Measurements from ENCODE around the gene REL. TPM values are rescaled to one million over a fixed set of nuclear protein-coding genes. Genes with fewer than 3 reads are reported as not detected.

REL gene
- total and polyA plus RNA-seq, 2 of the 4 experiments (the other 2 are of a cell fraction): 1.3 to 4.3 TPM

- Histone ChIP-seq H3K23ac (ENCODE audit: low read depth, low read length) (no peak overlapping the region), H3K18ac (ENCODE audit: low read depth, low read length) (peak overlapping the region; percentile 31; the same call in 1 of the 2 replicates), H3K9ac (ENCODE audit: low read depth, low read length) (no peak overlapping the region), H3K79me1 (ENCODE audit: low read depth in 1 of 2, low read length in 2 of 2) (no peaks in the 10 kb centered on the region), H3K14ac (replicated peaks; ENCODE audit: low read depth, low read length) (no peak overlapping the region; the same call in 1 of the 2 replicates), H3K4me1 (ENCODE audit: control insufficient read depth, insufficient read depth, low read length) (peaks cover 6% of the 10 kb centered on the region), H4K20me1 (ENCODE audit: insufficient read depth, low read length) (no peaks in the 10 kb centered on the region), H2AFZ (replicated peaks; ENCODE audit: low read length, poor library complexity) (no peak overlapping the region), H2BK5ac (ENCODE audit: low read depth, low read length, poor library complexity, severe bottlenecking) (peak overlapping the region; percentile 43), H3K27ac (ENCODE audit: insufficient read depth, low read length) (peak overlapping the region; percentile 41; the same call in 1 of the 2 replicates), H2BK120ac (ENCODE audit: low read depth, low read length) (no peak overlapping the region), H2AK9ac (replicated peaks; ENCODE audit: low read depth, low read length, poor library complexity) (no peak overlapping the region), H3K9me1 (ENCODE audit: insufficient read depth, low read length) (peaks cover 2% of the 10 kb centered on the region; the same call in 1 of the 2 replicates), H3K4me2 (ENCODE audit: low read depth, low read length) (peak overlapping the region; percentile 45; the same call in 1 of the 2 replicates), H3K9me3 (ENCODE audit: control insufficient read depth, insufficient read depth, low read length) (no peaks in the 10 kb centered on the region), H2AK5ac (ENCODE audit: low read depth, low read length) (no peak overlapping the region), H3K36me3 (ENCODE audit: control insufficient read depth, insufficient read depth, low read length) (peaks cover 6% of the 10 kb centered on the region), H4K8ac (ENCODE audit: low read depth in 2 of 2, low read length in 2 of 2) (peak overlapping the region in 1 of 2 experiments; percentile 22; a peak in 1 of 4 replicates), H3K27me3 (ENCODE audit: control insufficient read depth, insufficient read depth, low read length) (no peaks in the 10 kb centered on the region), H4K5ac (ENCODE audit: low read depth, low read length) (no peak overlapping the region; the same call in 1 of the 2 replicates), H3K4ac (ENCODE audit: low read depth, low read length) (no peak overlapping the region), H4K91ac (ENCODE audit: insufficient read depth, low read depth, low read length) (0 out of 2 replicates have a peak overlapping the region, but pooled peaks have one; percentile 11), H3K4me3 (ENCODE audit: insufficient read depth, low read depth, low read length) (no peak overlapping the region), H2BK15ac (ENCODE audit: low read depth, low read length) (no peak overlapping the region), H2BK20ac (ENCODE audit: low read depth, low read length) (no peak overlapping the region), H3K56ac (ENCODE audit: extremely low read depth, insufficient read depth, low read length) (no peak overlapping the region)
- in situ Hi-C loops (cut with MboI; ENCODE audit: low sequenced_read_pairs): no loop called here
- POLR2A ChIA-PET (ENCODE audit: unreplicated experiment): interaction anchor here (0.7 kb wide), 1 partner anchor 9 kb away, joined by 3 read pairs; no protein-coding TSS in a partner anchor
- ATAC-seq (ENCODE audit: low read depth) (peak; percentile 89), DNase-seq (peak; percentile 79)
- 90% methylated on average over 3 of the region's 7 CpGs; no CpG with 5 or more reads in 1 of the 2 experiments for WGBS, 2 experiments (ENCODE audit: extremely low coverage in 2 of 2, insufficient read length in 1 of 2)
- no TSS peak for BruUV-seq (replicated peaks)
- CTCF ChIA-PET: no interaction called here
- TF ChIP-seq BHLHE40 (IDR thresholded peaks at IDR 0.05; ENCODE audit: low read depth, low read length): no peak
- peak; percentile 48; the same call in 1 of the 2 replicates for TF ChIP-seq CEBPB (IDR thresholded peaks at IDR 0.05; ENCODE audit: low read depth, low read length)
- no peak for TF ChIP-seq USF2 (IDR thresholded peaks at IDR 0.05; ENCODE audit: low read depth, low read length)
- intact Hi-C loops (cut with micrococcal nuclease): loop anchor here (2.0 kb wide), 1 partner anchor 73 kb away; no protein-coding TSS in a partner anchor
- dilution Hi-C loops (cut with HindIII; ENCODE audit: low sequenced_read_pairs, unreplicated experiment): no loop called here
These were observed 44.8 kb downstream of the REL start for GRCh38 chr2:60925994-60926740.

Data from IMR-90 (cell line).